ENCODE results near the gene ANKRD36.
"Not testable (repeated sequence)": the region's sequence is repeated elsewhere in the genome, so short reads cannot be mapped to it uniquely, and the experiment has no call there.

ANKRD36 gene

DNA sequence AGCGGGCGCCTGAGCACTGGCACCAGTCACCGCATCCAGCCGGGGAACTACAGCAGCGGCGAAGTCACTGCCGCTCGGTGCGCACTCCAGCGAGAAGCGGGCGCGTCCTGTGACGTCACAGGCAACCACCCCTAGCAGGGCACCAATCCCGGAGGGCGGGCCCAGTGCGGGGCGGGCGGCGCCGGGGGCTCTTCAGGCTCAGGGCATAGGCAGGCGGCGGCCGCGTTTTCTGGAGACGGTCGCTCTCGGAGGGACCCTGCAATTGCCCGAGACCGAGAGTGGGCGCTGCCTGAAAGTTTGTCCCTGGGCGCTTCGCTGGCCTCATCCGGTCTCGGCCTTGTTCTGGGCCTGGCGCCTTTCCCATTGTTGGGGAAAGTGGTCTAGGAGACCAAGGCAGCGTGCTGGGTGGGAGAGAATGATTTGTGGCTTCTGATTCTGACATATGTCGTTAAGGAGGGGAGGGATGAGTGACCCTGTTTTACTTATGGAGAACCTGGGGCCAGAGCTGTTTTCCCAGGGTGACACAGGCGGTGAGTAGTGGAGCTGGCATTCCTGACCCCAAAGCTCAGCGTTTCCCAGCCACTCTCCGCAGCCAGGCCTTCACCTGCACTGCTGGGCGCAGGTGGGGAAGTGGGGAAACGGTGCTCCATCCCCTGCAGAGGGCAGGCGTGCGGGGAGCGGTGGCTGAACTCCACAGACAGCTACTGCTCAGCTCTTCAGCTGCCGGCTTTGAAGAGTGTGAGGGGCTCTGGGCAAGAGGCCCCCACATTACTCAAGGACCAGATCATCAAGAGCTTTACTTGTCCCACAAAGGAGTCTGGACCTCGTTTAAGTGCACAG lies 18.0 kb upstream of the ANKRD36 start, which contains the start of gene FAHD2B:
Gene FAHD2B, minus strand, starts transcription at position 111 of the 840 bp plus-strand sequence. CDS start 3,176 bp downstream, outside the sequence.
- H3K4me3 ChIP-seq (replicated peaks in 1 of 2; ENCODE audit: low read depth in 2 of 2, low read length in 2 of 2): peak within 1 kb of the TSS; percentile 17 to 36

DNA sequence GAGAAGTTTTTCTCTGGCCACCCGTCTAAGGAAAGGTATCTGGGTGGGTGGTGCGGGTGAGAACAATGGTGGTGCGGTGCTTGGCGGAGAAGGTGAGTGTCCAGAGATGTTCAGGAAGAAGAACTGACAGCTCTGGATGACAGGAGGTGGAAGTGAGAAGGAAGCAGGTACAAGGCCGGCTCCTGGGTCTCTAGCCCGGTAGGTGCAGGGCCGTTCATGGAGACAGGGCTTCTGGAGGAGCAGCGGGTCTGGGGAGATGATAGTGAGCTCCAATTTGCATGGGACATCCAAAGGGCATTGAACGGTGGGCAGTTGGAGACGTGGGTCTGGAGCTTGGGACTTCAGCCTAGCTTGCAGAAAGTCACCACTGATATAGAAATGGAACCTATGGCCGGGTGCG lies 17.3 kb upstream of the ANKRD36 start:
- H3K4me3 ChIP-seq (replicated peaks in 1 of 2; ENCODE audit: low read depth in 2 of 2, low read length in 2 of 2): no peak overlapping the region
- TF ChIP-seq, protein P1, sequence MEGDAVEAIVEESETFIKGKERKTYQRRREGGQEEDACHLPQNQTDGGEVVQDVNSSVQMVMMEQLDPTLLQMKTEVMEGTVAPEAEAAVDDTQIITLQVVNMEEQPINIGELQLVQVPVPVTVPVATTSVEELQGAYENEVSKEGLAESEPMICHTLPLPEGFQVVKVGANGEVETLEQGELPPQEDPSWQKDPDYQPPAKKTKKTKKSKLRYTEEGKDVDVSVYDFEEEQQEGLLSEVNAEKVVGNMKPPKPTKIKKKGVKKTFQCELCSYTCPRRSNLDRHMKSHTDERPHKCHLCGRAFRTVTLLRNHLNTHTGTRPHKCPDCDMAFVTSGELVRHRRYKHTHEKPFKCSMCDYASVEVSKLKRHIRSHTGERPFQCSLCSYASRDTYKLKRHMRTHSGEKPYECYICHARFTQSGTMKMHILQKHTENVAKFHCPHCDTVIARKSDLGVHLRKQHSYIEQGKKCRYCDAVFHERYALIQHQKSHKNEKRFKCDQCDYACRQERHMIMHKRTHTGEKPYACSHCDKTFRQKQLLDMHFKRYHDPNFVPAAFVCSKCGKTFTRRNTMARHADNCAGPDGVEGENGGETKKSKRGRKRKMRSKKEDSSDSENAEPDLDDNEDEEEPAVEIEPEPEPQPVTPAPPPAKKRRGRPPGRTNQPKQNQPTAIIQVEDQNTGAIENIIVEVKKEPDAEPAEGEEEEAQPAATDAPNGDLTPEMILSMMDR (IDR thresholded peaks at IDR 0.05; ENCODE audit: low read depth, low read length): no peak
- DNase-seq (ENCODE audit: low read depth in 2 of 2): no peak

More for the DNA sequence above, 18.0 kb upstream of the ANKRD36 start, which contains the start of gene FAHD2B:
- peak; percentile 48 to 61 for DNase-seq (ENCODE audit: low read depth in 2 of 2)

DNA sequence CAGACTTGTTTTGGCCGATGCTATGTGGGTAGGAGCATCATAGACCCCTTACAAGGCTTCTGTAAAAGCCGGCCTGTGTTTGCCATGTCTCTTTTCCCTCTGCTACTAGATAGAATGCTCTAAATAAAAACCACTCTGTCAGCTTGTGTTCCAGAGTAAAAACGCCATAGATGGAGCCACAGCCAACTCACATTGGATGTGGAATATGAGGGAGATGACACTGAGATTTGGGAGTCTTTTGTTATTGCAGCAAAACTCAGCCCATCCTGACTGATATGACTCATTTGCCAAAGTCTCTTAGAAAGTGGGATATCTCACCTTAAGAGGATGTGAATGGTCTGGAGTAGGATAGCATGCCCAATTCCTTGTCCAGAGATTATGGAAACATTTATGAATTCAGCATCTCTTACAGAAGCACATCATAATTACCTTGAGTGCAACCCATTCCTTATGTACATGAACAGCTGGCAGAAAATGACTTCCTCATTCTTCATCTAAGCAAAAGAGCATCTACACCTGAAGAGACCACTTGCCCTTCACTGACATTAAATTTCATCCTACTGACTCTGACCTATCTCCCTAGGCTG lies 14.1 kb upstream of the ANKRD36 start:
- not testable (repeated sequence) for H3K4me3 ChIP-seq (replicated peaks in 1 of 2; ENCODE audit: low read depth in 2 of 2, low read length in 2 of 2); DNase-seq (ENCODE audit: low read depth in 2 of 2)

DNA sequence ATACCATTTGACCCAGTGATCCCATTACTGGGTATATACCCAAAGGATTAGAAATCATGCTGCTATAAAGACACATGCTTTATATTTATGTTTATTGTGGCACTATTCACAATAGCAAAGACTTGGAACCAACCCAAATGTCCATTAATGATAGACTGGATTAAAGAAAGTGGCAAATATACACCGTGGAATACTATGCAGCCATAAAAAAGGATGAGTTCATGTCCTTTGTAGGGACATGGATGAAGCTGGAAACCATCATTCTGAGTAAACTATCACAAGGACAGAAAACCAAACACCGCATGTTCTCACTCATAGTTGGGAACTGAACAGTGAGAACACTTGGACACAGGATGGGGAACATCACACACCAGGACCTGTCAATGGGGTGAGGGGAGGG lies 6.1 kb upstream of the ANKRD36 start:
- DNase-seq (ENCODE audit: low read depth in 2 of 2); H3K4me3 ChIP-seq (replicated peaks in 1 of 2; ENCODE audit: low read depth in 2 of 2, low read length in 2 of 2): not testable (repeated sequence)

DNA sequence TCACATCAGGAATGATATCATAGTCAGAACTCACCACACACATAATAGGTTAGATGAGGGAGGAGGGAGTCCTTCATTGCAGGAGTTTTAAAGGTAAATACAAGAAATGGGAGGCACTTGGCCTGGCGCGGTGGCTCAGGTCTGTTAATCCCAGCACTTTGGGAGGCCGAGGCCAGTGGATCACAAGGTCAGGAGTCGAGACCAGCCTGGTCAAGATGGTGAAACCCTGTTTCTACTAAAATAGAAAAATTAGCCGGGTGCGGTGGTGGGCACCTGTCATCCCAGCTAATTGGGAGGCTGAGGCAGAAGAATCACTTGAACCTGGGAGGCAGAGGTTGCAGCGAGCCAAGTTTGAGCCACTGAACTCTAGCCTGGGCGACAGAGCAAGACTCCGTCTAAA lies 1.7 kb upstream of the ANKRD36 start:
- not testable (repeated sequence) for H3K4me3 ChIP-seq (replicated peaks in 1 of 2; ENCODE audit: low read depth in 2 of 2, low read length in 2 of 2); DNase-seq (ENCODE audit: low read depth in 2 of 2)

DNA sequence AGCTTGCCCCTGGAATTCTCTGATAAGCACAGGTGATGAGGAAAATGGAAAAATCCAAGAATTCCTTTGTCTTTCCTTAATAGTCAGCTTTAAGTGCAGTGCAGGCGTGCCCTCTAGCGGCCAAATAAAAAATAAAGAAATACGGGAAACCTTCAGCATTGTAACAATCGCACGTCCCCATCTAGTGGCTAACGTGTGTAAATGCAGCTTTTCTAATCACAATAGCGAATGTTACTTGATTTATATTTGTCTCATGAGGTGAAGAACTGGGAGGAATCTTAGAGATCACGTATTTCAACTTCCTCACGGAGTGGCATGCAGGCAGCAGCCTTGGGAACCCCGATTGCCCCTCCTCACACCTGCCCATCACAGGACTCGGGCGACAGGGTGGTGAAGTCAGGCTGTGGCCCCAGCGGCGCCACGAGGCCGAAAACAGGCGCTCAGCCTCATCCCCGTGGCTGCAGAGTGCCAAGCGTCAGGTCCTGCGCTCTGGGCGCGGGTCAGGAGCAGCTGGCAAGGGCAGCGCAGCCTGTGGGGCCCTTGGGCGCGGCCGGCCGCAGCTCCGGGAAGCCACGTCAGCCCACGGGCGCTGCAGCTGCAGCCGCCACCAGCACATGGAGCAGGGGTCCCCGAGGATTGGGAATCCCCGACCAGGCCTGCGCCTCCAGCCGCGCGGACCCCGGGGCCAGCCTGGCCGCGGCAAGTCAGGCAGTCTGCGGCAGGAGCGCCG lies 468 bp upstream of the ANKRD36 start:
- TF ChIP-seq, protein P1 (IDR thresholded peaks at IDR 0.05; ENCODE audit: low read depth, low read length): peak; percentile 63
- peak overlapping the region; percentile 60 to 66 for H3K4me3 ChIP-seq (replicated peaks in 1 of 2; ENCODE audit: low read depth in 2 of 2, low read length in 2 of 2)
- DNase-seq (ENCODE audit: low read depth in 2 of 2): peak; percentile 37 to 60

DNA sequence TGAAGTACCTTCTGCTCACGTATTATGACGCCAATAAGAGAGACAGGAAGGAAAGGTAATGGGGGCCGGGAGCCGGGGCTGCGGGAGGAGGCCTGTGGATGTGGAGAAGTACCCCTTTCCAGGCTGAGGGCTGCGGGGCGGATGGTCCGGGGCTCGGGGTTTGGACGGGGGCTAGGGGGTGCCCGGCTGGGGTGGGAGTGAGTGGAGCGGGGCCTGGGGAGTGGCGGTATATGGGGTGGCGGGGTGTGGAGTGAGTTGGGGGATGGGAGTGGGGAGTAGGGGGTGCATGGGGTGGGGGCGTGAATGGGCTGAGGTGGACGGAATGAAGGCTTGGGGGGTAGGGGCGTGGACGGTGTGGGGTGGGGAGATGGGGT lies 916 bp downstream of the ANKRD36 start:
- peak overlapping the region; percentile 55 to 67 for H3K4me3 ChIP-seq (replicated peaks in 1 of 2; ENCODE audit: low read depth in 2 of 2, low read length in 2 of 2)
- DNase-seq (ENCODE audit: low read depth in 2 of 2): not testable (repeated sequence)

DNA sequence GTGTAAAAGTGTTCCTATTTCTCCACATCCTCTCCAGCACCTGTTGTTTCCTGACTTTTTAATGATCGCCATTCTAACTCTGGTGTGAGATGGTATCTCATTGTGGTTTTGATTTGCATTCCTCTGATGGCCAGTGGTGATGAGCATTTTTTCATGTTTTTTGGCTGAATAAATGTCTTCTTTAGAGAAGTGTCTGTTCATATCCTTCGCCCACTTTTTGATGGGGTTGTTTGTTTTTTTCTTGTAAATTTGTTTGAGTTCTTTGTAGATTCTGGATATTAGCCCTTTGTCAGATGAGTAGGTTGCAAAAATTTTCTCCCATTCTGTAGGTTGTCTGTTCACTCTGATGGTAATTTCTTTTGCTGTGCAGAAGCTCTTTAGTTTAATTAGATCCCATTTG lies 16.1 kb downstream of the ANKRD36 start:
- DNase-seq (ENCODE audit: low read depth in 2 of 2); H3K4me3 ChIP-seq (replicated peaks in 1 of 2; ENCODE audit: low read depth in 2 of 2, low read length in 2 of 2): not testable (repeated sequence)

DNA sequence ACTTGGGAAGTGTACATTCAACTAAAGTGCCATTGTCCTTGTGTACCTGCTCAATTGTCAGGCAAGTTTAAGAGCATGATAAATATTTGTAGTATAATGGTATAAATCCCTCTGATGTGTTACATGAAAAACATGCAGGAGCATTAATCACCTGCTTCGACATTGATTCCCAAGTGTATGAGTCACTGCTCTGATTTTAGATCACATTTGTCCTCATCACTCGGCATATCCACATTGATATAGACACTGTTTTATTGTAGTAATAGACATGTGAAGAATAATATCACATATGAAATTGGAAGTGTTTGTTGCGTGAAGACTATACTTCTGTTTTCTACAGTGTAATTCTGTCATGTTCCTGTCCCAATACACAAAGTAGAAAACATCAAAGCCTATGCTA lies 31.1 kb downstream of the ANKRD36 start:
- not testable (repeated sequence) for DNase-seq (ENCODE audit: low read depth in 2 of 2); H3K4me3 ChIP-seq (replicated peaks in 1 of 2; ENCODE audit: low read depth in 2 of 2, low read length in 2 of 2)

DNA sequence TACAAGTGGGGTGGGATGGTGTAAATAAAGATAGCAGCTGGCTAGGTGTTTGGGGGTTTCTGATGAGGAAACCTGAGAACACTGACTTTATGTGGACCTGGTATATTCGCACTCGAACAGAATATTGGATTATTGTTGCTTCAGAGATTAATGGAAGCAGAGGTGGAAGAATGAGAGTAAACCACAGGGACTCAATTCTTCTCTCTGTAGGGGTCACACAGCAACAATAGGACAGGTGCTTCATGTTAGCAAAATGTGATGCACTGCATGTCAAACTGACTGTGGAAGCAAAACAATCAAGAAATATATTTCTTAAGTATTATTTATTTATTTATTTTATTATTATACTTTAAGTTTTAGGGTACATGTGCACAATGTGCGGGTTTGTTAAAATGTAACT lies 53.6 kb downstream of the ANKRD36 start:
- H3K4me3 ChIP-seq (replicated peaks in 1 of 2; ENCODE audit: low read depth in 2 of 2, low read length in 2 of 2); DNase-seq (ENCODE audit: low read depth in 2 of 2): not testable (repeated sequence)

DNA sequence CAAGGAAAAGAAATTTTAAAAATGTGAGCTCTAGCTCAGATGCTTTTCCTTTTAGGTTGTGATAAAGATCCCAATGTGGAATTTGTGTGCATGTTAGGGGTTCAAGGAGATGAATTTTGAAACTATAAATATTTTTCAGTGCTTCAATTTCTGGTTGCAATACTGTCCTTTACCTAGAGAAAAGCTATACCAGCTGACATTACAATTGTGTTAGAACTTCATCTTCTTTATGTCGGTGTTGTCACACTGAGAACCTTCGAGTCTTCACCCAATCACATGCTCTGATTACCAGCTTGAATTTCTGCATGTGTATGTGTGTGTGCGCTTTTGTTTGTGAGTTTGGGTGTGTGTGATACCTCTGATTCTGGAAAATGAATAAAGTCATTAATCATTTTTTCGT lies 55.0 kb downstream of the ANKRD36 start:
- not testable (repeated sequence) for DNase-seq (ENCODE audit: low read depth in 2 of 2); H3K4me3 ChIP-seq (replicated peaks in 1 of 2; ENCODE audit: low read depth in 2 of 2, low read length in 2 of 2)

DNA sequence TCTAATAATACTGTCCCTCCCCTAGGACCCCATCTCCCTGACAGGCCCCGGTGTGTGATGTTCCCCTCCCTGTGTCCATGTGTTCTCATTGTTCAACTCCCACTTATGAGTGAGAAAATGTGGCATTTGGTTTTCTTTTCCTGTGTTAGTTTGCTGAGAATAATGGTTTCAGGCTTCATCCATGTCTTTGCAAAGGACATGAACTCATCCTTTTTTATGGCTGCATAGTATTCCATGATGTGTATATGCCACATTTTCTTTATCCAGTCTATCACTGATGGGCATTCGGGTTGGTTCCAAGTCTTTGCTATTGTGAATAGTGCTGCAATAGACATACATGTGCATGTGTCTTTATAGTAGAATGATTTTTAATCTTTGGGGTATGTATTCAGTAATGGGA lies 55.6 kb downstream of the ANKRD36 start:
- not testable (repeated sequence) for H3K4me3 ChIP-seq (replicated peaks in 1 of 2; ENCODE audit: low read depth in 2 of 2, low read length in 2 of 2); DNase-seq (ENCODE audit: low read depth in 2 of 2)

DNA sequence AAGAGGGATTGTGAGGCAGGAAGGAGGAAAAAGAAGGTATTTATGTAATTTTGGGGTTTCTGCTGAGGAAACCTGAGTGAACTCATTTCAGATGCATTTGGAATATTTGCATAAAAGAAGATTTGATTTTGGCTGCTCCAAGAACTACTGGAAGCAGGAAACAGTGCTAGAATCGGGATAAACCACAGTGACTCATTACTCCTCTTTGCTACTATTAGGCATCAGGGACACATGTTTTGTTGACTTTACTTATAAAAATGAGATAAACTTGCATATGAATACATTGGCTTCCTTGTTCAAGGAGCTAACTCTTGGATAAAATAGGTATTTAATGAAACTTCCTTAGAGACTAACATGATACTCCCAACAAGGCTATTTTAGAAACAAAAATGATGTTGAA lies 67.4 kb downstream of the ANKRD36 start:
- H3K4me3 ChIP-seq (replicated peaks in 1 of 2; ENCODE audit: low read depth in 2 of 2, low read length in 2 of 2): not testable (repeated sequence)
- peak; percentile 43 to 48 for DNase-seq (ENCODE audit: low read depth in 2 of 2)

DNA sequence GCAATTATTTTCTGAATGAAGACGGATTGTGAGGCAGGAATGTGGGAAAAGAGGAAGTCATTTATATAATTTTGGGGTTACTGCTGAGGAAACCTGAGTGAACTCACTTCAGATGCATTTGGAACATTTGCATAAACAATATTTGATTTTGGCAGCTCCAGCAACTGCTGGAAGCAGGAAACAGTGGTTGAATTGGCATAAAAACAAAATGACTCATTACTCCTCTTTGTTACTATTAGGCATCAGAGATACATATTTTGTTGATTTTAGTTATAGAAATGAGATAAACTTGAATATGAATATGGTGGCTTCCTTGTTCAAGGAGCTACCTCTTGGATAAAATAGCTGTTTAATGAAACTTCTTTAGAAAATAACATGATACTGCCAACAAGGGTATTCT lies 82.4 kb downstream of the ANKRD36 start:
- DNase-seq (ENCODE audit: low read depth in 2 of 2): peak; percentile 64 to 90
- H3K4me3 ChIP-seq (replicated peaks in 1 of 2; ENCODE audit: low read depth in 2 of 2, low read length in 2 of 2): not testable (repeated sequence)

DNA sequence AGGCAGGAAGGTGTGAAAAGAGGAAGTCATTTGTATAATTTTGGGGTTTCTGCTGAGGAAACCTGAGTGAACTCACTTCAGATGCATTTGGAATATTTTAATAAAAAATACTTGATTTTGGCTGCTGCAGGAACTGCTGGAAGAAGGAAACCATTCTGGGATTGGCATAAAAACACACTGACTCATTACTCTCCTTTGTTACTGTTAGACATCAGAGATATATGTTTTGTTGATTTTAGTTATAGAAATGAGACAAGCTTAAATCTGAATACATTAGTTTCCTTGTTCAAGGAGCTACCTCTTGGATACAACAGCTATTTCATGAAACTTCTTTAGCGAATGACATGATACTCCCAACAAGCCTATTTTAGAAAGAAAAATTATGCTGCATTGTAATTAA lies 84.3 kb downstream of the ANKRD36 start:
- not testable (repeated sequence) for DNase-seq (ENCODE audit: low read depth in 2 of 2); H3K4me3 ChIP-seq (replicated peaks in 1 of 2; ENCODE audit: low read depth in 2 of 2, low read length in 2 of 2)

DNA sequence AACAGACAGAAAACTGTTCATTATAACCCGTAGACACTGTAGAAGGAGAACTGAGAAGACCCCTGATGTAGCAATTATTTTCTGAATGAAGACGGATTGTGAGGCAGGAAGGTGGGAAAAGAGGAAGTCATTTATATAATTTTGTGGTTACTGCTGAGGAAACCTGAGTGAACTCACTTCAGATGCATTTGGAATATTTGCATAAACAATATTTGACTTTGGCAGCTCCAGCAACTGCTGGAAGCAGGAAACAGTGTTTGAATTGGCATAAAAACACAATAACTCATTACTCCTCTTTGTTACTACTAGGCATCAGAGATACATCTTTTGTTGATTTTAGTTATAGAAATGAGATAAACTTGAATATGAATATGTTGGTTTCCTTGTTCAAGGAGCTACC lies 87.9 kb downstream of the ANKRD36 start:
- H3K4me3 ChIP-seq (replicated peaks in 1 of 2; ENCODE audit: low read depth in 2 of 2, low read length in 2 of 2); DNase-seq (ENCODE audit: low read depth in 2 of 2): not testable (repeated sequence)

All from cardiac fibroblast (primary cell).